HG03025 (cell line): ENCODE measurements around the gene FAT1.

ENCODE experiments used
- ATAC-seq: cut with Tn5 transposase; IDR thresholded peaks from one replicate; pipeline ENCODE4 v1.9.1; 2021; ENCODE audit warnings: mild to moderate bottlenecking, moderate library complexity; ENCODE audit not compliant: unreplicated experiment, low FRiP score

FAT1 gene

DNA sequence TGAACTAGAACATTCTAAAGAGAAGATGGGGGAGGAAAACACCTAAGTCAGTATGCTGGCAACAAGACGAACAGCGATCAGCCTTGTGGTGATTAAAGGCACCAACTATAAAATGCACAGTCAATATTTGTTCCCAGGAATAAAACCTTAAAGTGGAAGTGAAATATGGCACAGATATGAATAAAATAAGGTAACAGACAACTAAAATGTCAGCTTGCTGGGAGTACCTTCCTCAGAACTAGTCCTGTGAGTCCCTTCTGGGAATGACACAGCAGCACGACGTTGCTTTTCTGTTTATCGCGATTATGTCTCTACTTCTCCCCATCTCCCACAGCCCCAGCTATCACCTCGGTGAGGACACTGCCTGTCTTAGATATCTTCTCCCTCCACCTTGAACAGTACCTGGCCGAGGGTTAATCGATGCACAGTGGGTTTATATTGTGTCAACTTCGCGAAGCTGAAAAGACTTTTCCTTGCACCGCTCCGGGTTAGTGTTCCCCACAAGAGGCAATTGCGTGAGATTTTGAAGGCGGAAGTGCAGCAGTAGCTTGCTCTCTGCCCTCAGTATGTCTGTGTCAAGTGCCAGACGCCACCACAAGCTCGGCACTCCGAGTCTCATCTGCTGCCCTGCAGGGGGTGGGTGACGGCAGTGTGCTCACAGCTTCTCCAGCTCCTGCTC is 185.7 kb downstream of the FAT1 start:
- no peak for ATAC-seq
